ENCODE data around the gene KCNK10.

KCNK10 gene

GRCh38 chr14:88318406-88318805 is 4.7 kb downstream of the KCNK10 start:
- DNase-seq (ENCODE audit: low spot score) = no peak

GRCh38 chr14:88316521-88316920 is 6.5 kb downstream of the KCNK10 start:
- no peak for DNase-seq (ENCODE audit: low spot score)

- DNase-seq (ENCODE audit: low spot score) = no peak
Measured at GRCh38 chr14:88312257-88312656, 10.8 kb downstream of the KCNK10 start.

DNA sequence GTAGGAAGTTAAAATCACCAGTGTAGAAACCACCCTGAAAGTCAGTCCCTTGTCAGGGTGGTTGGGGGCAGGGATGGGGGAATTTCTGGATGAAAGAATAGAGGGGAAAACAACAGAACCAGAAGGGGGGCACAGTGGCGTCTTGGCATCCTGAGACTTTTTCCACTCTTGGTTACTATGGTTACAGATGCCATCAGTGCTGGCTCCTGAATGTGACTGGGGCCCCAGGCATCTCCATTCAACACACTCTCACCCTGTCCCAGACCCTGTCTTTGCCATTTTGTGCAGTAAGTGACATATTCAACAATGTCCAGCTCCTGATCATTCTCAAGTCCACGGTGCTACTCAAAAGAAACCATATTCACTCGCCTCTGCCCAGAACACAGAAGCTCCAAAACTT is 11.3 kb downstream of the KCNK10 start:
- DNase-seq (ENCODE audit: low spot score) = no peak

GRCh38 chr14:88310449-88310848 is 12.6 kb downstream of the KCNK10 start:
- DNase-seq (ENCODE audit: low spot score) = no peak

DNA sequence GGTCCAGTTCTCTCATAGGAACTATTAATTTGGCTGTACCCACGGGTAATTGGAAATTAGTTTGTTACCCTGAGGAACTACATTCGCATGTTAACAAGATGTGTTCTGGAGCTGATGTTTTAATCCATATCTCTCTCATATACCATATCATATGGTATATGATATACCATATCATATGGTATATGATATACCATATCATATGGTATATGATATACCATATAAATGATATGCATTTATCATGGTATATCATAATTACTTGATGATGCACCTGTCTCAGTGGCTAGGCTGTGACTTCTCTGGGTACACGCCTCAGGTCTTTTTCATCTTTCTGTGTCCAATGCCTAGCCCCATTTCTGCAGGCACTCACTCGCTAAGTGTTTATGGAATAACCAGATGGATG is 13.0 kb downstream of the KCNK10 start:
- no peak for DNase-seq (ENCODE audit: low spot score)

DNA sequence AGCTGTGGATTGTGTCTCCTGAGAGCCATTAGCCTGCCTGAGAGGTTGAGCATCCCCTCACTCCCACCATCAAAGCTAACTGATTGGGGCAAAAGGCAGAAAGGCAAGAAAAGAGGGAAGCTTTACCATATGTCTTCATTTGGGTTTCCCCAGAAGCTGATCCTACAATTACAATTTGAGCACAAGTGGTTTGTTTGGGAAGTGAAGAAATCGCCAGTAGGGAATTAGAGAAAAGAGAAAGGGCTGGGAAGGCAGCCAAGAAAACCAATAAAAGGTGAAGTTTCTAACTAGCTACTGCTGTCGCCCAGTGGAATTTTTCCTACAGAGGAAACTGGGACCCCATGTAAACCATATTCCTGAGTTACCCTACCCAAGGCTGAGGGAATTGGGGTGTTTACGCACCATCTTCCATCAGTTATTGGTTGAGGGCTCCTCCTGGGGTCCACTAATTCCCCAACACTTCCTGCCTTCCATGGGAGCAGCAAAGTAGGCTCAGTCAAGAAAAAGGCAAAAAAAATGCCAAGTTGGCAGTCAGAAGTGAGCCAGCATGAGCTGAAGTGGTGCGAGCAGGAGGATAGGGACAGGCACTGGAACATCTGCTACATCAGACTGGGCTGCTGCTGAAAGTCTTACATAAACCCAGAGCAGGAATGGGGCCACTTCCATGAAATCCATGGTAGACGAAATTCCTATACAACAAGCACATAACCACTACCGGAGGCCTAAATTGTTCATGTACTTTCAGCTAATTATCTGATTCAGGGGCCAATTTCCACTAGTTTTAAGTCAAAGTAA is 17.3 kb downstream of the KCNK10 start:
- DNase-seq (ENCODE audit: low spot score) = no peak

GRCh38 chr14:88303041-88303440 is 20.0 kb downstream of the KCNK10 start:
- DNase-seq (ENCODE audit: low spot score) = no peak

GRCh38 chr14:88301381-88301780 is 21.7 kb downstream of the KCNK10 start:
- DNase-seq (ENCODE audit: low spot score) = no peak

DNA sequence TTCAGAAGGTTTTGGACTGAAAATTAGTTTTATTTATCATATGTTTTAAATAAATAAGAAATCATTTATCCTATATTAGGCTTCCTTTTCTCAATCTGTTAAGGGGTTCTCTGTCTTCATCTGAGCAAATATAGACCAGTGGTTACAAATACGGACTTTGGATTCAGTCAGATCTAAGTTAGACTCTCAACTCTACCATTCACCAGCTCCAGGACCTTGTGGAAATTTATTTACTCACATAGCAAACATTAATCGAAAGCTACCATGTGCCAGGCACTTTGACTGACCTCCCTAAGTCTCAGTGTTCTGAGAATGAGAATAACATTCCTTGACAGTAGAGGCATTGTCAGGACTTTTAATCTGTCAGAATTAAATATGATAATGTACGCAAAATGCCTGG is 22.3 kb downstream of the KCNK10 start:
- DNase-seq (ENCODE audit: low spot score) = no peak

DNA sequence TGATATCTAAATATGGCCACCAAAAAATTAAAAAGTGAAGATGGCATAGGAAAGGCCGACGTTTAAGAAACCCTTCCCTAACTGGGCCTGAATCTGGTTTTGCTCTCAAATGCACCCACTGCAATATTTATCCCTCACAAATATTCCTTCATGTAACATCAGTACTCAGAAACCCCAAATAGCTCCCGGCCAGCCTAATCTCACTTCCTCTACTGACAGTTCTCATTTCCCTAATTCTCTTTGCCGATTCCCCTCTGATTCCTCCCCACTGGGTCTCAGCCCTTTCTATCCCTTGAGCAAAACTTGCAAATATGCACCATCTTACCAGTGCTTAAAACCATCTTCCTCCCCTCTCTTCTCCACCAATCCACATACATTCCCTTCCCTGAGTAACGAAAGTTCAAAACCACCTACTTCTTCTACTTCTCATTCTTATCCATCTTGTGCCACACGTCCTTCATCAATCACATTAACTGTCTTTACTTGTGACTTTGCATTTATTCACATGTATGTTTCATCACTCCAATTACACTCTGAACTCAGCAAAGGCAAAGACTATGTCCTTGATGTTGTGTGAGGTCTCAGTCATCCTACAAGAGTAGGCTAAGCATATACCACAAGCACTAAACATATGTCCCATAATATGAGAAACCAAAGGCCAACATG is 23.1 kb downstream of the KCNK10 start:
- DNase-seq (ENCODE audit: low spot score) = no peak

GRCh38 chr14:88297306-88297705 is 25.8 kb downstream of the KCNK10 start:
- DNase-seq (ENCODE audit: low spot score) = no peak

DNA sequence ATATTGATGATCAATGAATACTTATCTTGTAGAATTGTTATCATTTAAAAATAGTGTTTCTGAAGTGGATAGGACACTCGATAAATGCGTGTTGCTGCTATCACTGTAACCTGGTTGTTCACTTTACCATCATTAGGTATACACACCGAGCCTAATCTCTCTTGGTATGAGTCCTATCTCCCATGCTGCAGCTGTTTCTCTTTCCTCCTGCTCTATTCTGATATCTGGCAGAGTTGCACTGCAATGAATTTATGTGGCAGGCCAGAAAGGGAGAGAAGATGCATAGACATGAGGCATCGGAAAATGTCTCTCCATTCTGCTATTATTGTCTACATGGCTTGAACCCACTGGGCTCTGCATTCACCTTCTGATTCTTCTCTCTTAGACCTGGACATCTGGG is 26.7 kb downstream of the KCNK10 start:
- DNase-seq (ENCODE audit: low spot score) = no peak

- no peak for DNase-seq (ENCODE audit: low spot score)
Measured at GRCh38 chr14:88289996-88290395, 33.1 kb downstream of the KCNK10 start.

DNA sequence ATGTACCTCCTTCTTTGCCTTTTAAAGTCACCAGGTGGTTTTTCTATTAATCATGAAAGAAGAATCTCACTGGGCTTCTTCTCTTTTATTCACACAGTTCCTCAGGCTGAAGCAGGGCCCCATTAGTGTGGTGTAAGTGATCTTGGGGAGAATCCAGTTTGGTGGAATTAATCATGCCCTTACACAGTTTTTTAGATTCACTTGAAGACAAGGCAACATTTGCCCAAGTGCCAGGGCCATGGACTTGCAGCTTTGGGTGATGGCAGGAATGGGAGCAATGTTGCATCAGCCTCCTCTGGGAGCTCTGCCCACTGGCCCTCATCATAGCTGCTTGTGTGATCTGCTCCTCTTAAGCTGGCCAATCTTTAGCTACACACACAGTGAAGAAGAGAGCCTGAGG is 33.8 kb downstream of the KCNK10 start:
- no peak for DNase-seq (ENCODE audit: low spot score)

DNA sequence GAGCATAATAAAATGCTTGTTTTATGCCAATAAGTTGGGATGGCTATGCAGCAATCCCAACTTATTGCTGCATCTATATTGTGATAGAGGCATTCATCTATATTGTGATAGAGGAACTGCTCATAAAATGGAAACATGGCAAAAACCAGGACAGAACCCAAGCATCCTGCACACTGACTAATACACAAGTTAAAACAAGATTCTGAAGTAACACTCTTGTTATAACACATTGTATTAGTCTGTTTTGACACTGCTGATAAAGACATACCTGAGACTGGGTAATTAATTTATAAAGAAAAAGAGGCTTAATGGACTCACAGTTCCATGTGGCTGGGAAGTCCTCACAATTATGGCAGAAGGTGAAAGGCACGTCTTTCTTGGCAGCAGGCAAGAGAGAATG is 36.8 kb downstream of the KCNK10 start:
- no peak for DNase-seq (ENCODE audit: low spot score)

- DNase-seq (ENCODE audit: low spot score) = no peak
Measured at GRCh38 chr14:88281447-88281846, 41.6 kb downstream of the KCNK10 start.

DNA sequence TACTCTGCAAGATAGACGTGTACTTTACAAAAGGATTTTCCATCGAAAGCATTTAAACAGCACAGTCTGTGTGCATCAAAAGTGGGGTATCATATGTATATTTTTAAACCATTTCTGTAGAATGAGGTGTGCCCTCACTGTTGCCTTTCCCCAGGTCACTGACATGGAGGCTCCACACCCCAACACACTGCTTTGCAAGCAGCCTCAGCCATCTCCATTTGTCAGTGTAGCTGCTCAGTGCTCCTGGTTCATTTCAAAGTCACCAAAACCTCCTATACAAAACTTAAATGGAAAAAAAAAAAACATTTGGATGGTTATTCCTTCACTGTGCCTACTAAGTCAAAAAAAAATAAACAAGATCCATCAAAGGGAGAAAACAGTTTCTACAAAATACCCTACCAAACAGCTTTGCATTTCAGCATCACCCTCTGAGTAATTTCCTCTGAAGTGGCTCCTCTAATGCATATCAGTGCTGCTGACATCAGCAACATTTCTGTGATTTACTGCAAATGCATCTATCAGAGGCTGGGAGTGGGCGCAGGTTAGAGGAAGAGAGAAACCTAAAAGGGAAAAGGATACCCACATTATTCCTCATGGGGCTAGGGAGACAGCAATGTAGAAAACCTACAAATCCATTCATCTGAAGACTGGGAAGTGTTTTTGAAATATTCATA is 46.0 kb downstream of the KCNK10 start:
- no peak for DNase-seq (ENCODE audit: low spot score)

DNA sequence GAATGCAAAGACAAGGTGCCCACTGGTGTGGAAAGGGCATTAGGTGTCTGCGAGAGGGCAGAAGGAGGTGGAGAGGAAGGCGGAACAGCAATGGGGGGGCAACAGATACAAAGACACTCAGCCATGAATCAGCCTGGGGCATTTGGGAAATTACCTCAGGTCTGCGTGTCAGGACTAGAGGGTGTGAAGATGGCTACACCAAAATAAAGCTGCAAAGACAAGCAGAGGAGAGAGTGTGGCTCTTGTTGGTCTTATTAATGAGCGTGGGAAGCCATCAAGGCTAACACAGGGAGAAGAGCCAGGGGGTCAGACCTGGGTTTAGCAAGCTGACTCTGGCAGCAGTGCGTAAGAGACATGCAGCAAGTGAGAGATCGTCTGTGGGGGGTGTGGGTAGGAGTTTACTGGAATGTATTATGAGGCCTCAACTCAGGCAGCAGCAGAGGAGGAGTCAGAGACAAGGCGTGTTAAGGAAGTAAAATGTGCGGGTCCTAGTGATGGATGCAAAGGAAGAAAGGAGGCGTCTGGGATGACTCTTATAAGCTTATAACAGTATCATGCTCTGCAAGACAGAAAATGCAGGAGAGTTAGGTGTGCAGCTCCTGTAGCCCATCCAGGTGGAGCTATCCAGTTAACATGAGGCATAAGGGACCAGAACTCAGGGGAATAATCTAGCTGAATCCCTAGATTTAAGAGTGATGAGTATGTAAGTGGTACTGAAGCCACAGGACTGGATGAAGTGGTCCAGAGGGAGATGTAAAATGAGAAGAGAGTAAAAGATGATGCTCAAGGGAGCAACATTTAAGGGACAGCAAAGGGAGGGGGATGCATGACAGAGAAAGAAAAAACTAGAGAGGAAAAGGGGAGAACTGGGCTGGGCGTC is 50.4 kb downstream of the KCNK10 start:
- DNase-seq (ENCODE audit: low spot score) = no peak

DNA sequence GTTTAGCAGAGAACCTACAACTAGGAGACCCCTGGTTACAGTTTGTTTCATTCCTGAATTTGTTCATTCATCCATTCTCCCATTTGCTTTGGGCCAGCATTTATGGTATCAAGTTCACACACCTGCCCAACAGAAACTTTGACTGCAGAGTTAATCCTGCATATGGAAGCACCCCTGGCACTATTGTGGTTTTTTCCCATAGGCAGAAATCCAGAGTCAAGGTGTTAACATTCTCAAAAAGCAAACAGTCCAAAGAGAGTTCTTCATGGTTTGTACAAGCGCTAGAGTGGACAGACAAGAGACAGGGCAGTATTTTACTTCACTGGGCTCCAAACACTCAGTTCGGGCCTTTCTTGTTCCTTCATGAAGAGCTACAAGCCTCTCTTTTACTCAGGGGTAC is 51.9 kb downstream of the KCNK10 start:
- DNase-seq (ENCODE audit: low spot score) = no peak

GRCh38 chr14:88270776-88271175 is 52.3 kb downstream of the KCNK10 start:
- DNase-seq (ENCODE audit: low spot score) = no peak

DNA sequence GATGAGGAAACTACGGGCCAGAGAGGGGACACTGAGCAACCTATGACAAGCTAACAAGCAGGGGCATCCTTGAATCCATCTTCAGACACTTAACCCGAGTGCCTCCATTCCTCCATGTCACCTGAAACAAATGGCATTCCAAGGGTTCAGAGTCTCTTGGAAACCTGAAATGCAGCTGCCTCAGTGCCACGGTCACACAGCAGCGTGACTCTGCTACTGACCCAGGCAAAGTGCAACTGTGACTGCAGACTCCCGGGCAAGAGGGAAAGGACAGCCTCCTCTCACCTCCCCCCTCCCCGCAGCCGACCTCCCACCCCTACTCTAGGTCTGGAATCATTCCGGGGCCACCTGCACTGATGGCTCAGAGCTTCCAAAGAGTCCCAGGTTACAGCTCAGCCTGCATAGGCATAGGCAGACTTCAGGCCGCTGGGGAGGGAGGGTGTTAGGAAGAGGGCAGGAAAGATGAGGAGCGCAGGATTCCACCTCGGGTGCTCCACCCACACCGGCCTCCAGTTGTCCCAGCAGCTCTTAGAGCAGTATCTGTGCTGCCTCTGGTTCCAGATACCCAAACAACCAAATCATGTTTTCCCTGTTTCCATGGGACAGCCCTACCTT is 53.2 kb downstream of the KCNK10 start:
- no peak for DNase-seq (ENCODE audit: low spot score)
